GM12873 (cell line): ENCODE measurements around the gene SET.

Experiments used
- CTCF ChIP-seq: IDR thresholded peaks from 2 replicates; pipeline ENCODE4 v1.5.1; 2012; ENCODE audit warnings: low read depth, mild to moderate bottlenecking, moderate library complexity, low read length, control low read depth; ENCODE audit not compliant: insufficient read depth; ENCODE audit errors: missing control alignments

Gene SET

GRCh38 chr9:128653908-128654307 is 35.1 kb upstream of the SET start:
- no peak for TF ChIP-seq CTCF

GRCh38 chr9:128654481-128654880 is 34.5 kb upstream of the SET start:
- no peak for TF ChIP-seq CTCF

GRCh38 chr9:128656416-128657343 is 32.3 kb upstream of the SET start, which contains the start of gene DYNC2I2:
DYNC2I2 (minus strand) TSS chr9:128656847; CDS start chr9:128656726, 121 bp downstream.
- TF ChIP-seq CTCF: no peak

GRCh38 chr9:128657344-128657704 is 31.7 kb upstream of the SET start:
- no peak for TF ChIP-seq CTCF

GRCh38 chr9:128657796-128658195 is 31.2 kb upstream of the SET start:
- no peak for TF ChIP-seq CTCF

- TF ChIP-seq CTCF: no peak
Observed at GRCh38 chr9:128669786-128670185, 19.2 kb upstream of the SET start.

GRCh38 chr9:128675382-128675781 is 13.6 kb upstream of the SET start:
- no peak for TF ChIP-seq CTCF
